Measurements from ENCODE around the gene KRTAP4-11.
"Not testable (repeated sequence)": the region's sequence is repeated elsewhere in the genome, so short reads cannot be mapped to it uniquely, and the experiment has no call there.

Gene KRTAP4-11

DNA sequence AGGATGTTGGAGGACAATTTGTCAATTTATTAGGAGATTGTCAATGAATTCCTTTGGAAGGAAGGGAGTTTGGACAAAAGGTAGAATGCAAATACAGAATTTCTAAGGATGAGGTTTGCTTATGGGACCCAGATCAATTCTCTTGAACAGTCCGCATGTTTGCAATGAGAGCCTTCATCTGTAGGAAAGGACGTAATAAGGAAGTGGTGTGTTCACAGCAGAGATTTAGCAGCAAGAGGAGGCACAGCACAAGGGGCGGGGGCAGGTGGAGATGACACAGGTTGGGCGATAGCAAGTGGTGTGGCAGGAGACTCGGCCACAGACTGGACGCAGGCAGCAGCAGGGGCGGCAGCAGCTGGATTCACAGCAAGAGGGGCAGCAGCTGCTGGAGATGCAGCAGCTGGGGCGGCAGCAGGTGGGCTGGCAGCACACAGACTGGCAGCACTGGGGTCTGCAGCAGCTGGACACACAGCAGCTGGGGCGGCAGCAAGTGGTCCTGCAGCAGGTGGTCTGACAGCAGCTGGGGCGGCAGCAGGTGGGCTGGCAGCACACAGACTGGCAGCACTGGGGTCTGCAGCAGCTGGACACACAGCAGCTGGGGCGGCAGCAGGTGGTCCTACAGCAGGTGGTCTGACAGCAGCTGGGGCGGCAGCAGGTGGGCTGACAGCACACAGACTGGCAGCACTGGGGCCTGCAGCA, 5.3 kb upstream of the KRTAP4-11 start:
- DNase-seq, result not testable (repeated sequence)

DNA sequence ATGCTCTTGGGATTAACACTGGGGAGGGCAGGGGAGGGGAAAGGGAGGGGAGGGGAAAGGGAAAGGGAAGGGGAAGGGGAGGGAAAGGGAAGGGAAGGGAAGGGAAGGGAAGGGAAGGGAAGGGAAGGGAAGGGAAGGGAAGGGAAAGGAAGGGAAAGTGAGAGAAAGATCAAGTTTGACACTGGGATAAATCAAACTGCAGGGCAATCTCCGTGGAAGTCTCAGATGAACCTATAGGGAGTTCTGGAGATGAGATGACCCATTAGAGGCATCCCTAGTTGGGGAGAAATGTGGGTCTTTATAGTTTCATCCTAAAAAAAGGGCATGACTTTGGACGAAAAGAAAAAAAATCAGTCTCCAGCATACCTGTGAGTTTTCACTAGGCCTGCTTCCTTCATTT, 3.6 kb upstream of the KRTAP4-11 start:
- DNase-seq, result no peak

DNA sequence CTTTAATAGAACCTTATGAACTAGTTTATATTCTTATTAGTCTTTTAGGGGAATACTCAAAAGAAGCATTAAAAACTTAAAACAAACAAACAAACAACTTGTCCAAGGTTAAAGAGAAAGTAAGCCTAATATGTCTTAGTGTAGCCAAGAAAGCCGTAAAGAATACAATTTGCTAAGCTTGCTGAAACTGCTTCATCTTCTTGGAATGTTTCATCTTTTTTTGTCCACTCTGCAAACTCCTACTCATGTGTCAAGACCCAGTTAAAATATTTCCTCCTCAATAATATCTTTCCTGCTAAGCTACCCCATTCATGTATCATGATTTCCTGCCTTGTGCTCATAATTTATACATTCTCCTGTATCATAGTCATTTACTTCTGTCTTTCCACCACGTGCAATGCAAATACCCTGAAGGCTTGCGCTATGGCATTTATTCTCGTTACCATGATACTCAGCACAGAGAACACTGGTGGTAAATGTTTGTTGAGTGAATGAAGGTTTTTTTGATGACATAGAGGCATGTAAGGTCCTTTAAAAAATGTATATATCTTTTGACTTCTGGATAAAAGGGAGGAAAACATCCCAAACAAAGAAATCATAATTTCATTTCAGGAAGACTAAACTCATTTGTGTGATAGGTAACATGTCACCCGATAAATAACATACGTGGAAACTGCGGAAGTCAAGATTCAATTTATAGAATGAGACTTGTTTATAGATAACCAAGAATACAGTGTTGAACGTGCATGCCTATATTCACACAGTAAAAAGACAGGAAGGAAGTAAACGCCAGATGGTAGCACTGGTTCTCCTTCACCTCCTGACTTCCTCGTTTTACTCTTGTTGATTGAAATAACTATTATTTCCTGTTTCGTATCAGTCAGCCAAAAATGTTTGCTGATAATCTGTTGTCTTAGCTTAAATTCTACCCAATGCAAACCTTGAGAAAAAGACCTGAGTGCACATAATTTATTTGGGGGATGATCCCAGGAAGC, 1.8 kb upstream of the KRTAP4-11 start:
- not testable (repeated sequence) for DNase-seq

DNA sequence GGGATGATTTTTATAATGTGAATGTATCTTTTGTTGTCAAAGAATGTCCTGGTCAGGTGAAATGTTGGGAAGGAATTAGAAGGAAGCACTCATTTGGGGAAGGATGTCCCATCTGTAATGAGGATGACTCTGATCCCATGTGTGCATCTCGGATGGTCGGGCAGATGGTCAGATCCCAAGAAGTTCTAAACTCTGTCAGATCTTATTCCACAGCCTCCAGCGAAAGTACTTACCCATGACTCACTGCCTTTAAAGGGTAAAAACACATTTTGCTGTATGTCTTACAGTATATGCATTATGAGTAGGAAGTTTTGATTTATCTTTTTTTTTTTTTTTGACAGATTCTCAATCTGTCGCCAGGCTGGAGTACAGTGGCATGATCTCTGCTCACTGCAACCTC, 548 bp upstream of the KRTAP4-11 start:
- no peak for DNase-seq

DNA sequence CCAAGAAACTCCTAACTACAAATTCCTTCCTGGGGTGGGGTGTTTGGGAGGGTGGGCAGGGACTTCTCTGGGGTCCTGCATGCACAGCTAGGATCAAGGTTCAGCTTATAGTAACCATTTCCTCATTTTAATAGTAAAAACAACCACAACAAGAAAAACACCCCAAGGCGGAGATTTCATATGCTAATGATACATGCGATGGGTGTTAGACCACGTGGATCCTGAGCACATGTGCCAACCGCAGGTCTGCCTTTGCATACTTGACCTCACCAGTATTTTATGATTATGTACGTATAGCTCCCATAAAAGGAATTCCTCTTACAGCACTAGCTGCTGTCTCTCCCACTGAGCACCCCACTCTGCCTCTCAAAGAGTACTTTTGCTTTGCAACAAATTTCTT, 1.9 kb downstream of the KRTAP4-11 start:
- no peak for DNase-seq

DNA sequence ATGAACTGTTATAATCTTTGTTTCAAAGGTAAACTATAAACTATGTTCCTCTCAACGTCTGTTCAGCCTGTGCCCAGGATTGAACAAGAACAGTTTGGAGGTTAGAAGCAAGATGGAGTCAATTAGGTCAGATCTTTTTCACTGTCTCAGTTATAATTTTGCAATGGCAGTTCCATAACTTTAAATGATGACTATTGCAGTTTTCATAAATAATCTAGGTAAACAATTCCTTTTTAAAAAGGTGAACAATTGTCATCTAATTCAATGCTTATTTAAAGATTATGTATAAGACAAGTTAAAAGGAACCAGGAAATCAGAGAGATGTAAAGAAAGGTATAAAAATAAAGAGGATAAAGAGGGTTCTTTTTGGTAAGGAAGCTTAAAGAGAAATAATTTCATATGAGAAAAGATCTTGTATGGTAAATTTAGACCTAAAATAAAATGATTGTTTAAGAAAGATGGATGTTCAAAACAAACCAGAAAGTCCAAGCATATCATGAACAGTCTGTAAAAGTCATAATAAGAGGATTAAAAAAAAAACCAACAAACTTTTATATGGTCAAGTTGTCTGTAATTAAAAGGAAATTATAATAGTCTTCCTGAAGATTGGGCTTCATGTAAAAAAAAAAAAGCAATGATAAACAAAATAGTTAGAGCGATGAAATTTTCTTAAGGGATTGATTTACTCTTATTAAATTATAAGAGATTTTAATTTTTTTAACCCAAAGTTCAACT, 6.9 kb downstream of the KRTAP4-11 start:
- no peak for DNase-seq

DNA sequence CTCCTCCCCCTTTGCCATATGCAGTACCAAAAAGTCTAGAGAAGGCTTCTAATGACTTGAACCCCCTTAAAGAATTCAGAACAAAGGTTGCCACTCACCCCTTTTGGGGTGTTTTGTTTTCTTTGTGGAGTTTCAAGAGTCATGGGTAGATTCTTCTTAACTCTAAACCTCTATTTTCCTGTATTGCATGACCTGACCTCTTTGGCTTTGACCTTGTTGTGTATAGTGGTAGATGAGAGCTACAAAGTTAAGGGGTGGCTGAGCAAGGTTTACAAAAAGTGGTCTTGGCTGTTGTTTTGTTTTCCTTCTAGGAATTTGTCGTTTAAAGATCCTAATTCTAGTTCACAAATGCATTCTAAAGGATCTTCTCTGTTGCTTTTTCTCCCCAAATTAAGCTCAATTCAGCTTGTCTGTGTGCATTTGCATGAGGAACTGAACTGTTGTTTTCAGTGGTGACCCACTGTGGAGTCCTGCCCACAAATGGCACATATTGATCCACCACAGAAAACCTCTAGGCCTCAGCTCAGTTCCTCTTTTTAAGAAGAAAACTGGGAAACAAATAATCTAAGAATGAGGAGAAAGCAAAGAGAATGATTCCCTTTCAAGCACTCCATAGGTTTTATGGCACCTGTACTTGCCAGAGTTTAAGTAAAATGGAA, 9.3 kb downstream of the KRTAP4-11 start:
- DNase-seq, result not testable (repeated sequence)

DNA sequence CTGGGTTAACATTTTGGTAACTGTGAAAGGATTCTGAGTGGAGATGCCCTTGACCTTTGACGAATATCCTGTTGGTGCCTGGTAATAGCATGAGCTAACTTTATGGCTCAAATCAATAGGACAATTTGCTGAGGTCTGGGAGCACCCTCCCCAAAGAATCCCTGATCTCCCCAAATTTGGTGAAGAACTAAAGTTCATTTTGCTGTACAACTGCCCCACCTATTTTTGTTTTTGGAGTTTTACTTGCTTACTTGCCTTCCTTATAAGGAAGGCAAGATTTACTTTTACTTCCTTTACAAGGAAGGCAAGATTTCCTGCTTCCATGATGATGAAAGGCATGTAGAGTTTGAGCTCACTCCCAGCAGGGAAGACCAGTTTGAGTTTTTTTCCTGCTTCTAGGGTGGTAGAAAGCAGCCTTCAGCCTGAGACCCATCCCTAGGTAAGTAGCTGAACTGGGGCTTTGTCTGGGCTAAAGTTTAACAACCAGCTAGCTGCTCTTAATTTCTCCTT, 10.2 kb downstream of the KRTAP4-11 start:
- DNase-seq, result no peak

DNA sequence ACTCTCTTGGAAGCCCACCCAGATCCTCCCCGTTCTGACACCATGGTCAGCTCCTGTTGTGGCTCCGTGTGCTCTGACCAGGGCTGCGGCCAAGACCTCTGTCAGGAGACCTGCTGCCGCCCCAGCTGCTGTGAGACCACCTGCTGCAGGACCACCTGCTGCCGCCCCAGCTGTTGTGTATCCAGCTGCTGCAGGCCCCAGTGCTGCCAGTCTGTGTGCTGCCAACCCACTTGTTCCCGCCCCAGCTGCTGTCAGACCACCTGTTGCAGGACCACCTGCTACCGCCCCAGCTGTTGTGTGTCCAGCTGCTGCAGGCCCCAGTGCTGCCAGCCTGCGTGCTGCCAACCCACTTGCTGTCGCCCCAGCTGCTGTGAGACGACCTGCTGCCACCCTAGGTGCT, 12.8 kb downstream of the KRTAP4-11 start, which contains the start of gene KRTAP4-9:
KRTAP4-9 (plus strand) TSS at position 43 of the 400 bp plus-strand sequence; CDS start at position 43, 0 bp downstream.
- DNase-seq, result not testable (repeated sequence)

DNA sequence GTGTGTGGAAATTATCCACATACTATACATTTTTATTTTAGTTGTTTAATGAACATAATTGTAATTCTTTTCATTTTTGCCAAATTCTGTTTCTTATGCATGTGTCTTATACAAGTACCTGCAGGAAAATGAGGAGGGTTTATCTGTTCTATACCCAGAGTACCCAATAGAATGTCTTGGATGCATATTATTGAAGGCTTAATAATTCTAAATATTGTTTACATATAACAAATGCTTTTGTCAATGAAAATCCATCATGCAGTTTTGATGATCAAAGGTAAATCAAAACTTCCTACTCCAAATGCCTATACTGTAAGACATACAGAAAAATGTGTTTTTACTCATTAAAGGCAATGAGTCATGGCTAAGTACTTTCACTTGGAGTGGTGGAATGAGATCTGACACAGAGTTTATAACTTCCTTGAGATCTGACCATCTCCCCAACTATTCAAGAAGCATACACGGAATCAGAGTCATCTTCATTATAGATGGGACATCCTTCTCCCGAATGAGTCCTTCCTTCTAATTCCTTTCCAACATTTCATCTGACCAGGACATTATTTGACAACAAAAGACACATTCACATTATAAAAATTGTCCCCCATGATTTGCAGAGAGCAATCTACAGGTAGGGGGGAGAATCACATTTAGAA, 13.7 kb downstream of the KRTAP4-11 start:
- not testable (repeated sequence) for DNase-seq

DNA sequence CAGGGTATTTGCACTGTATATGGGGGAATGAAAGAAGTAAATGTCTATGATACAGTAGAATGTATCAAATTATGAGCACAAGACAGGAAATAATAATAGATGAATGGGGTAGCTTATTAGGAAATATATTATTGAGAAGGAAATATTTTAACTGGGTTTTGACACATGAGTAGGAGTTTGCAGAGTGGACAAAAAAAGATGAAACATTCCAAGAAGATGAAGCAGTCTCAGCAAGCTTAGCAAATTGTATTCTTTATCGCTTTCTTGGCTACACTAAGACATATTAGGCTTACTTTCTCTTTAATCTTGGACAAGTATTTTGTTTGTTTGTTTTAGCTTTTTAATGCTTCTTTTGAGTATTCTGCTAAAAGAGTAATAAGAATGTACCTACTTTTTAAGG, 14.3 kb downstream of the KRTAP4-11 start:
- no peak for DNase-seq

DNA sequence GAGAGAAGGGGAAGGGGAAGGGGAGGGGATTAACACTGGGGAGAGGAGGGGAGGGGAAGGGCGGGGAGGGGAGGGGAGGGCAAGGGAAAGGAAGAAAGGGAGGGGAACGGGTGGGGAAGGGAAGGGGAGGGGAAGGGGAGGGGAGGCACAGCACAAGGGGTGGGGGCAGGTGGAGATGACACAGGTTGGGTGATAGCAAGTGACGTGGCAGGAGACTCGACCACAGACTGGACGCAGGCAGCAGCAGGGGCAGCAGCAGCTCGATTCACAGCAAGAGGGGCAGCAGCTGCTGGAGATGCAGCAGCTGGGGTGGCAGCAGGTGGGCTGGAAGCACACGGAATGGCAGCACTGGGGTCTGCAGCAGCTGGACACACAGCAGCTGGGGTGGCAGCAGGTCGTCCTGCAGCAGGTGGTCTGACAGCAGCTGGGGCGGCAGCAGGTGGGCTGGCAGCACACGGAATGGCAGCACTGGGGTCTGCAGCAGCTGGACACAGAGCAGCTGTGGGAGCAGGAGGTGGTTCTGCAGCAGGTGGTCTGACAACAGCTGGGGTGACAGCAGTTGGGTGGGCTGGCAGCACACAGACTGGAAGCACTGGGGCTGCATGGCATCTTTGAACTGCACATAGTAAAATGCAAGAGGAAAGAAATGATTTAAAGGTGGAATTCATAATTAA, 16.4 kb downstream of the KRTAP4-11 start, which contains the start of gene KRTAP4-16:
KRTAP4-16 (minus strand) TSS at position 624 of the 674 bp plus-strand sequence; CDS start at position 624, 0 bp downstream.
- no peak for DNase-seq

DNA sequence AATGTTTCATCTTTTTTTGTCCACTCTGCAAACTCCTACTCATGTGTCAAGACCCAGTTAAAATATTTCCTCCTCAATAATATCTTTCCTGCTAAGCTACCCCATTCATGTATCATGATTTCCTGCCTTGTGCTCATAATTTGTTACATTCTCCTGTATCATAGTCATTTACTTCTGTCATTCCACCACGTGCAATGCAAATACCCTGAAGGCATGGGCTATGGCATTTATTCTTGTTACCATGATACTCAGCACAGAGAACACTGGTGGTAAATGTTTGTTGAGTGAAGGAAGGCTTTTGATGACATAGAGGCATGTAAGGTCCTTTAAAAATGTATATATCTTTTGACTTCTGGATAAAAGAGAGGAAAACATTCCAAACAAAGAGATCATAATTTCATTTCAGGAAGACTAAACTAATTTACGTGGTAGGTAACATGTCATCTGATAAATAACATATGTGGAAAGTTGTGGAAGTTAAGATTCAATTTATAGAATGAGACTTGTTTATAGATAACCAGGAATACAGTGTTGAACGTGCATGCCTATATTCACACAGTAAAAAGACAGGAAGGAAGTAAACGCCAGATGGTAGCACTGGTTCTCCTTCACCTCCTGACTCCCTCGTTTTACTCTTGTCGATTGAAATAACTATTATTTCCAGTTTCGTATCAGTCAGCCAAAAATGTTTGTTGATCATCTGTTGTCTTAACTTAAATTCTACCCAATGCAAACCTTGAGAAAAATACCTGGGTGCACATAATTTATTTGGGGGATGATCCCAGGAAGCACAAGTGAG, 18.3 kb downstream of the KRTAP4-11 start:
- DNase-seq, result not testable (repeated sequence)

DNA sequence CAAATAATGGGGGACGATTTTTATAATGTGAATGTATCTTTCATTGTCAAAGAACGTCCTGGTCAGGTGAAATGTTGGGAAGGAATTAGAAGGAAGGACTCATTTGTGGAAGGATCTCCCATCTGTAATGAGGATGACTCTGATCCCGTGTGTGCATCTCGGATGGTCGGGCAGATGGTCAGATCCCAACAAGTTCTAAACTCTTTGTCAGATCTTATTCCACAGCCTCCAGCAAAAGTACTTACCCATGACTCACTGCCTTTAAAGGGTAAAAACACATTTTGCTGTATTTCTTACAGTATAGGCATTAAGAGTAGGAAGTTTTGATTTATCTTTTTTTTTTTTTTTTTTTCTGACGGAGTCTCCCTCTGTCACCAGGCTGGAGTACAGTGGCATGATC, 19.7 kb downstream of the KRTAP4-11 start:
- no peak for DNase-seq

DNA sequence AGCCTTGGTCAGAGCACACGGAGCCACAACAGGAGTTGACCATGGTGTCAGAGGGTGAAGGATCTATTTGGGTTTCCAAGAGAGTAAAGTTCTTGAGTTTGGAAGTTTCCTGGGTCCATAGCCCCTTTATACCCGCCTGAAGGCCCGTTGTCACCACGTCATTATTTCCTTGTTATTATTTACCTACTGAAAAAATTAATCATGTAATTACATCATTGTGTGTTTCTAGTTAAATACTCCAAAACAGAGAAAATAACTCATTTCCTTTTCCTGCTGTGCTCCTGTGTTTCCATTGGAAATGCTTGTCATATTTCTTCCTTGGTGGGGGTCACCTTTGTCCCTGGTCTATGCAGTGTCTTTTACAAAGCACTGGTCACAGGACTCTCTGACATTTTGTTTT, 20.1 kb downstream of the KRTAP4-11 start, which contains the start of gene KRTAP4-8:
KRTAP4-8 (minus strand) TSS at position 101 of the 400 bp plus-strand sequence; CDS start at position 43, 58 bp downstream.
- DNase-seq, result no peak

DNA sequence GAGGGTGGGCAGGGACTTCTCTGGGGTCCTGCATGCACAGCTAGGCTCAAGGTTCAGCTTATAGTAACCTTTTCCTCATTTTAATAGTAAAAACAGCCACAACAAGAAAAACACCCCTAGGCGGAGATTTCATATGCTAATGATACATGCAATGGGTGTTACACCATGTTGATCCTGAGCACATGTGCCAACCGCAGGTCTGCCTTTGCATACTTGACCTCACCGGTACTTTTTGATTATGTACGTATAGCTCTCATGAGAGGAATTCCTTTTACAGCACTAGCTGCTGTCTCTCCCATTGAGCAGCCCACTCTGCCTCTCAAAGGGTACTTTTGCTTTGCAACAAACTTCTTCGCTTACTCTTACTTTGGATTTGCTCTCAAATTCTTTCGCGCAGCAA, 22.1 kb downstream of the KRTAP4-11 start:
- no peak for DNase-seq

DNA sequence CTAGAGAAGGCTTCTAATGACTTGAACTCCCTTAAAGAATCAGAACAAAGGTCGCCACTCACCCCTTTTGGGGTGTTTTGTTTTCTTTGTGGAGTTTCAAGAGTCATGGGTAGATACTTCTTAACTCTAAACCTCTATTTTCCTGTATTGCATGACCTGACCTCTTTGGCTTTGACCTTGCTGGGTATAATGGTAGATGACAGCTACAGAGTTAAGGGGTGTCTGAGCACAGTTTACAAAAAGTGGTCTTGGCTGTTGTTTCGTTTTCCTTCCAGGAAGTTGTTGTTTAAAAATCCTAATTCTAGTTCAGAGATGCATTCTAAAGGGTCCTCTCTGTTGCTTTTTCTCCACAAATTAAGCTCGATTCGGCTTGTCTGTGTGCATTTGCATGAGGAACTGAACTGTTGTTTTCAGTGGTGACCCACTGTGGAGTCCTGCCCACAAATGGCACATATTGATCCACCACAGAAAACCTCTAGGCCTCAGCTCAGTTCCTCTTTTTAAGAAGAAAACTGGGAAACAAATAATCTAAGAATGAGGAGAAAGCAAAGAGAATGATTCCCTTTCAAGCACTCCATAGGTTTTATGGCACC, 29.3 kb downstream of the KRTAP4-11 start:
- not testable (repeated sequence) for DNase-seq

DNA sequence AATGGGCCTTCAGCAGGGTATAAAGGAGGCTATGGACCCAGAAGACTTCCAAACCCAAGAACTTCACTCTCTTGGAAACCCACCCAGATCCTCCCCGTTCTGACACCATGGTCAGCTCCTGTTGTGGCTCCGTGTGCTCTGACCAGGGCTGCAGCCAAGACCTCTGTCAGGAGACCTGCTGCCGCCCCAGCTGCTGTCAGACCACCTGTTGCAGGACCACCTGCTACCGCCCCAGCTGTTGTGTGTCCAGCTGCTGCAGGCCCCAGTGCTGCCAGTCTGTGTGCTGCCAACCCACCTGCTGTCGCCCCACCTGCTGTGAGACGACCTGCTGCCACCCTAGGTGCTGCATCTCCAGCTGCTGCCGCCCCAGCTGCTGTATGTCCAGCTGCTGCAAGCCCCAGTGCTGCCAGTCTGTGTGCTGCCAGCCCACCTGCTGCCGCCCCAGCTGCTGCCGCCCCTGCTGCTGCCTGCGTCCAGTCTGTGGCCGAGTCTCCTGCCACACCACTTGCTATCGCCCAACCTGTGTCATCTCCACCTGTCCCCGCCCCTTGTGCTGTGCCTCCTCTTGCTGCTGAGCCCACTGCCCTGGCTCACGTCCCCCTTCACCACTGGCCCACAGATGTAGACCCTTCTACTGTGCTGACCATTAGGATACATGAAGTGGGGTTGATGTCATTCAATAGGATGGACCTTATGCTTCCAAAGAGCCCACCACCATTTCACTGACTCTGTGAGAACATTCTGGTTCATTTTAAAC, 33.9 kb downstream of the KRTAP4-11 start, which contains the start of gene KRTAP4-7:
KRTAP4-7 (plus strand) TSS at position 51 of the 757 bp plus-strand sequence; CDS start at position 108, 57 bp downstream.
- DNase-seq, result not testable (repeated sequence)
